HG02588 (cell line): ENCODE measurements around the gene CRY2.

Experiments
- ATAC-seq: cut with Tn5 transposase; IDR thresholded peaks from one replicate; pipeline ENCODE4 v1.9.1; 2021; ENCODE audit warnings: mild to moderate bottlenecking, moderate library complexity; ENCODE audit not compliant: unreplicated experiment

The CRY2 gene

GRCh38 chr11:45847911-45848316 is 639 bp downstream of the CRY2 start:
- ATAC-seq = no peak

DNA sequence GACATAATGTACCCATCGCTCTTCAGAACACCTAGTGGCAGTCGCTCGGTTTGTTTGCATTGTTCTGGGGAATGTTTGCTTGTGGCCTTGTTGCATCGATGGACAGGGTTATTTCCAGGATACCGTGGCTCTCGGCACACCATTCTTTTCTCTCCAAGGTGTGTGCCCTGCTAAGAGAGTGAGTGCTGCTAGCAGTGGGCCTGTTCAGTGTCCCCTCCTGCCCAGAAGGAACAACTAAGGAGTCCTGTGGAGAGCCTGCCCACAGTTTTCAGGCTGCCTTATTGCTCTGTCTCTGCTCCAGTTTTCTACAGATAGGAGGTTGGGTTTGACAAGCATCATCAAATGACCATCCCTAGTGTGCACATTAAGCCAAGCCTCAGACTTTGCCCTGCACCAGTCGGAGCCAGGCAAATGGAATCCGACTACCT is 1.4 kb downstream of the CRY2 start:
- ATAC-seq = no peak

- no peak for ATAC-seq
Measured at GRCh38 chr11:45850446-45850845, 3.2 kb downstream of the CRY2 start.

- no peak for ATAC-seq
Measured at GRCh38 chr11:45851228-45851627, 4.0 kb downstream of the CRY2 start.

GRCh38 chr11:45852018-45852711 is 4.9 kb downstream of the CRY2 start:
- no peak for ATAC-seq

- no peak for ATAC-seq
Measured at GRCh38 chr11:45852712-45853101, 5.4 kb downstream of the CRY2 start.

GRCh38 chr11:45853332-45854219 is 6.3 kb downstream of the CRY2 start:
- no peak for ATAC-seq

- ATAC-seq = no peak
Measured at GRCh38 chr11:45855308-45855707, 8.0 kb downstream of the CRY2 start.

DNA sequence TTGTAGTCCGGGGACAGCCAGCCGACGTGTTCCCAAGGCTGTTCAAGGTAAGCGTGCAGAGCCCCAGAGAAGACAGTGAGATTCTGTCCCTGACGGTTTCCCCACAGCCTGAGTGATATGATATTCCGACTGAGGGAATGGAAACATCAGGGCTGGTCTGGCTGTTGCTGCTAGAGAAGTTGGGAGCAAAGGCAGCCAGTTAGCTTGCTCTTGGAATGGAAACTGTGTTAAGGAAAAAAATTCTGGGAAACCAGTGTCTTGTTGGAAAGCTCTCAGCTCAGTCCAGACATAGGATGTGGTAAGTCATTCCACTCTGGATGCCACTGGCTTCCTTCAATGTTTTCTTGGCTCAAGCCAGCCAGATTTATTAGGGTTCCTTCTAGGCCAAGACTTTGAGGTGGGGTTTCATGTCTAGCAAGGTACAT is 8.8 kb downstream of the CRY2 start:
- ATAC-seq = no peak

- ATAC-seq = no peak
Measured at GRCh38 chr11:45857961-45858474, 10.7 kb downstream of the CRY2 start.

GRCh38 chr11:45858751-45859398 is 11.6 kb downstream of the CRY2 start:
- ATAC-seq = no peak

DNA sequence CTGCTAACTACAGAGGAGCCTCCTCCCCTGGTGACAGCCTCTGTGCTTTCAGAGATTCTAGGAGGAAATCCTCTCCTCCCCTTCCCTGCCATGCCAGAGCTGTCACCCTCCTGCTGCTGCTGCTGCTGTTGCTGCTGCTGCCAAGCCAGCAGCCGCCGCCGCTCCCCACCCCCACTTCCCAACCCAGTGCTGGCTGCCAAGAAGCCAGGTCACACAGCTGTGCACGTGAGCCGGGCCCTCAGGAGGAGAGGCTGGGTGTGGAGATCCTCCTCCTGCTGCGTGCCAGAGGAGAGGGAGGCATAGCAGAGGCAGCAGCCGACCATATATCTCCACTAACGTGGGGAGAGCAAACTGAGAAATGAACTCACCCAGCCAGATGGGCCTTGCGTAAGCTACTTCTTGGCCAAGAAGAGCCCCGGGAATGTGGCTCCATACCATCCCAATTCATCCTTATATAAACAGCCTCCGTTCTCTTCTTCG is 12.4 kb downstream of the CRY2 start:
- ATAC-seq = no peak

- no peak for ATAC-seq
Measured at GRCh38 chr11:45860348-45860747, 13.1 kb downstream of the CRY2 start.

DNA sequence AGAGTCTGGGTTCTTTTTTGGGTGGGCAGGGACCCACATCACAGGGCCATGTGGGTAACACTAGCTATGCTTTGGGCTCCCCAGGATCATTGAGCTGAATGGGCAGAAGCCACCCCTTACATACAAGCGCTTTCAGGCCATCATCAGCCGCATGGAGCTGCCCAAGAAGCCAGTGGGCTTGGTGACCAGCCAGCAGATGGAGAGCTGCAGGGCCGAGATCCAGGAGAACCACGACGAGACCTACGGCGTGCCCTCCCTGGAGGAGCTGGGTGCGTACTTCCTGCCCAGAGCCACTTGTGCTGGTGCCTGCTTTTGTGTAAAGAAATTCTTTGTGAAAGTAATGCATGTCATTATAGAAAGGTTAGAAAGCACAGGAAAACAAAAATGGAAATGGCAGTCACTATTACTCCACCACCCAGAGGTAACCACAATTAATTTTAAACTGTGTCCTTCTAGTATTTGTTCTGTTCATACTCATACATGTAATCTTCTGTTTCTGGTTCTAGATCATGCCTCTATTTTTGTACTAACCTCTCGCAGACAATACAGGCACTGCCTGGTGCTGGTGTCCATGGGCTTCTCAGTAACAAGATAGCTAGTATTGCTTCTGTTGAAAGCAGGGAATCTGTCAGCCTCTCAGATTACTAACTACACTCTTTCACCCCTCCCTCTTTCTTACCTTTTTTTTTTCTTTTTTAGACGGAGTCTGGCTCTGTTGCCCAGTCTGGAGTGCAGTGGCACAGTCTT is 13.7 kb downstream of the CRY2 start:
- no peak for ATAC-seq

- ATAC-seq = no peak
Measured at GRCh38 chr11:45864041-45864440, 16.8 kb downstream of the CRY2 start.

- no peak for ATAC-seq
Measured at GRCh38 chr11:45869551-45869950, 22.3 kb downstream of the CRY2 start.

GRCh38 chr11:45870706-45871105 is 23.4 kb downstream of the CRY2 start:
- no peak for ATAC-seq

- no peak for ATAC-seq
Measured at GRCh38 chr11:45871638-45872037, 24.4 kb downstream of the CRY2 start.

DNA sequence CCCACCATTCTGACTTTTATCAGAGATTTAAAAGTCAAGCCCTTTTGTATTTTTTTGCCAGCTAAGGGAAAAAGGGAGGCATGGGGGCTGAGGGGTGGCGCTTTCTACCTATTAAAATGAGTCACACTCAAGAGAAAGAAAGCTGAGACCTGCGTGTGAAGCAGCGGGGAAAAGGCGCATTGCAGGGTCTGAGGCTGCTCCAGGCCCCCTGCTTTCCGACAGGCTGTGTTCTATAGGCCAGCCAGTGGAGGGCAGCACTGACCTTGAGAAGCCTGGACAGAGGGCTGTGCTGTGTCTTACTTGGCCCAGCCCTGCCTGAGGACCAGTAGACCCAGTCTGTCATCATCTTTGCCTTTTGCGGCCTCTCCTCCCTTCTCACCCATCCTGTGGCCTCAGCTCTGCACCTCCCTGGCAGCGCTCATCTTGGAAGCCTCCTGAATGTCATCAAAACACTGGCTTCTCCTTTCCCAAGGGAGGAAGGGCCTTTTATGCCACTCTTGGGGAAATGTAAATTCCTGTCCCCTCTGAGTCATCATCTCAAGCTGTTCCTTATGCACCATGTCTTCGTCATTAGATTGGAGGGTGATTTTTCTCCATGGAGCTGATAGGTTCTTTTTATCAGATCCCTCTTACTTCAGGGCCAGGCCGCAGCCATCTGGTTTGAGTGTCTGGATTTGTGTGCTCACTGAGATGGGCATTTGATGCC is 25.5 kb downstream of the CRY2 start:
- no peak for ATAC-seq

GRCh38 chr11:45876401-45876800 is 29.1 kb downstream of the CRY2 start:
- ATAC-seq = no peak
